Natural killer cell (primary cell): ENCODE data around the gene CDH23. TPM values are rescaled to one million over a fixed set of nuclear protein-coding genes. Genes with fewer than 3 reads are reported as not detected.

Source experiments
- ATAC-seq, 3 donors: fragments of 150-1000 bp in 2 of 3; fragments of 200-7000 bp in 1 of 3; cut with Tn5 transposase; 1 replicate in 1 of 3; 2 replicates in 2 of 3; pipeline ENCODE4 v1.10.0; 2021; ENCODE audit warnings: mild to moderate bottlenecking in 2 of 3, moderate library complexity in 2 of 3
- DNase-seq, 2 donors: peaks; one replicate each; pipeline versions ENCODE4 v3.0.0 to v3.0.0-alpha.2; 2013 to 2021; ENCODE audit warnings: mixed read lengths in 1 of 2
- H3K27ac ChIP-seq: one replicate; pipeline ENCODE4 v1.5.1; 2013; ENCODE audit warnings: mild to moderate bottlenecking, low read length
- H3K27me3 ChIP-seq: one replicate; pipeline ENCODE4 v1.6.1; 2013; ENCODE audit warnings: low read length; ENCODE audit not compliant: control insufficient read depth, insufficient read depth
- H3K36me3 ChIP-seq: one replicate; pipeline ENCODE4 v1.6.1; 2013; ENCODE audit warnings: low read length; ENCODE audit not compliant: control insufficient read depth, insufficient read depth
- H3K4me1 ChIP-seq: one replicate; pipeline ENCODE4 v1.6.1; 2013; ENCODE audit warnings: low read length; ENCODE audit not compliant: control insufficient read depth, insufficient read depth
- H3K4me3 ChIP-seq: one replicate; pipeline ENCODE4 v1.5.1; 2013; ENCODE audit warnings: low read length
- H3K9me3 ChIP-seq: one replicate; pipeline ENCODE4 v1.6.1; 2013; ENCODE audit warnings: low read length; ENCODE audit not compliant: control insufficient read depth, insufficient read depth
- H3K27ac Mint-ChIP-seq, 2 donors: one replicate each; pipeline ENCODE4 v1.8.0; 2022; ENCODE audit warnings: mild to moderate bottlenecking in 2 of 2, mixed read lengths in 2 of 2, moderate library complexity in 1 of 2
- H3K27me3 Mint-ChIP-seq, 2 donors: one replicate each; pipeline ENCODE4 v1.8.0; 2022; ENCODE audit warnings: low read depth in 2 of 2, mixed read lengths in 2 of 2
- H3K36me3 Mint-ChIP-seq: one replicate; pipeline ENCODE4 v1.8.0; 2022; ENCODE audit warnings: mixed read lengths
- H3K4me1 Mint-ChIP-seq, 2 donors: one replicate each; pipeline ENCODE4 v1.8.0; 2022; ENCODE audit warnings: mixed read lengths in 2 of 2
- H3K4me3 Mint-ChIP-seq: one replicate; pipeline ENCODE4 v1.8.0; 2022; ENCODE audit warnings: mild to moderate bottlenecking, moderate library complexity, mixed read lengths
- H3K9me3 Mint-ChIP-seq, 2 donors: one replicate each; pipeline ENCODE4 v1.8.0; 2022; ENCODE audit warnings: mixed read lengths in 2 of 2
- WGBS: methylation state at CpG from one replicate; pipeline ENCODE4 v1.1.7; 2013; ENCODE audit warnings: missing lambda C conversion rate; ENCODE audit not compliant: insufficient coverage; 5-methylcytosine and 5-hydroxymethylcytosine counted together
- intact Hi-C: fragments of 100-400 bp; cut with micrococcal nuclease; formaldehyde crosslinking; loops from one replicate; pipeline ENCODE4 v1.14.2; 2022
- total RNA-seq, 4 donors: library from RNA; stranded (reverse); fragments of 120-200 nt in 1 of 4; gene quantifications; one replicate each; pipeline versions ENCODE4 v1.2.3 to v1.2.4, GENCODE V29; 2013 to 2022
- TF ChIP-seq, protein P1 (sequence below): fragments of 200-600 bp; IDR thresholded peaks from one replicate; pipeline ENCODE4 v1.8.0; 2022; ENCODE audit warnings: antibody characterized with exemption

Gene CDH23
- total RNA-seq, 3 donors from 2014 or later (not counting 1 experiment from before 2014, with no cell fraction given), result 1.2 to 6.0 (median 4.3) TPM

DNA sequence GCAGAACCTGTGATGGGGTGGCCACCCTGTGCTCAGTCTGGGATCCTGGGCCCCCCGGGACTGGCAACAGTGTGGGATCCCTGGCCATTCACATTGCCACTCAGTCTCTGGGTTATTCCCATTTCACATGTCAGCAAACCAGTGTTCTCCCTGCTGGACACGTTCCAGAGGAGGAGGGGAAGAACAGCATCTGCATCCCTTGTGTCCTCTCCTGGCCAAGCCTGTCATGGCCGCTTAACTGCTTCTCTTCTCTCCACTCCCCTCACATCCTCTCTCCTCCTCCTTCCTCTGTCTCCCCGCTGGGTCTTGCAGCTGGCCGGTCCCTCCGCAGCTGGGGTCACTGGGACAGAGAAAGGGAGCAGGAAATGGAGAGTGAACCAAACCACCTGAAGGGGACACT, 248.5 kb downstream of the CDH23 start:
- no peaks in the 10 kb centered on the region for H3K36me3 ChIP-seq
- TF ChIP-seq, protein P1, sequence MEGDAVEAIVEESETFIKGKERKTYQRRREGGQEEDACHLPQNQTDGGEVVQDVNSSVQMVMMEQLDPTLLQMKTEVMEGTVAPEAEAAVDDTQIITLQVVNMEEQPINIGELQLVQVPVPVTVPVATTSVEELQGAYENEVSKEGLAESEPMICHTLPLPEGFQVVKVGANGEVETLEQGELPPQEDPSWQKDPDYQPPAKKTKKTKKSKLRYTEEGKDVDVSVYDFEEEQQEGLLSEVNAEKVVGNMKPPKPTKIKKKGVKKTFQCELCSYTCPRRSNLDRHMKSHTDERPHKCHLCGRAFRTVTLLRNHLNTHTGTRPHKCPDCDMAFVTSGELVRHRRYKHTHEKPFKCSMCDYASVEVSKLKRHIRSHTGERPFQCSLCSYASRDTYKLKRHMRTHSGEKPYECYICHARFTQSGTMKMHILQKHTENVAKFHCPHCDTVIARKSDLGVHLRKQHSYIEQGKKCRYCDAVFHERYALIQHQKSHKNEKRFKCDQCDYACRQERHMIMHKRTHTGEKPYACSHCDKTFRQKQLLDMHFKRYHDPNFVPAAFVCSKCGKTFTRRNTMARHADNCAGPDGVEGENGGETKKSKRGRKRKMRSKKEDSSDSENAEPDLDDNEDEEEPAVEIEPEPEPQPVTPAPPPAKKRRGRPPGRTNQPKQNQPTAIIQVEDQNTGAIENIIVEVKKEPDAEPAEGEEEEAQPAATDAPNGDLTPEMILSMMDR, result no peak
- WGBS, result 87% methylated on average over 6 of the region's 6 CpGs
- intact Hi-C loops, result no loop called here
- H3K27me3 ChIP-seq, result no peaks in the 10 kb centered on the region
- ATAC-seq, result no peak
- Mint-ChIP-seq H3K9me3 (no peaks in the 10 kb centered on the region), H3K36me3 (no peaks in the 10 kb centered on the region), H3K4me3 (no peak overlapping the region), H3K4me1 (no peaks in the 10 kb centered on the region), H3K27ac (no peak overlapping the region), H3K27me3 (no peaks in the 10 kb centered on the region)
- H3K27ac ChIP-seq, result no peak overlapping the region
- DNase-seq, result no peak
- peaks cover 11% of the 10 kb centered on the region for H3K4me1 ChIP-seq
- no peaks in the 10 kb centered on the region for H3K9me3 ChIP-seq
- H3K4me3 ChIP-seq, result no peak overlapping the region

DNA sequence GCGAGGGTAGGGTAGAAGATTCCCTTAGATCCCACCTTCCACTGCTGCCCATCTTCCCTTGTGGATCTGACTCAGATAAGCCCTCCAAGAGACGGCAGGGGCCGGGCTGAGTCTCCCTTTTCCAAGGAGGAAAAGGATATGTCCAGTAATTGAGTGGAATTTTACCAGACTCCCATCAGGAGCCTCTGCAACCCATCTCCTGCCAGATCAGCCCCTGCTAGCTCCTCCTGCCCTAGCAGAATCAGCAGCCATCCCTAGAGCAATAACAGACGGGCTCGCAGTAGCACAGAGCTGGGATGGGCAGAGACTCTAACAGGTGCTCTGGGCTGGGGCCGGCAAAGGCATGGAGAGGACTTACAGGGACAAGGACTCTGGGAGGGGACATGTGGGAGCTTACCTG, 249.3 kb downstream of the CDH23 start:
- no peaks in the 10 kb centered on the region for H3K36me3 ChIP-seq
- ATAC-seq, result no peak
- WGBS, result 91% methylated on average over 3 of the region's 6 CpGs
- intact Hi-C loops, result no loop called here
- Mint-ChIP-seq H3K27me3 (no peaks in the 10 kb centered on the region), H3K4me1 (no peaks in the 10 kb centered on the region), H3K36me3 (no peaks in the 10 kb centered on the region), H3K9me3 (no peaks in the 10 kb centered on the region), H3K4me3 (no peak overlapping the region), H3K27ac (no peak overlapping the region)
- no peaks in the 10 kb centered on the region for H3K27me3 ChIP-seq
- DNase-seq, result no peak
- H3K9me3 ChIP-seq, result no peaks in the 10 kb centered on the region
- H3K27ac ChIP-seq, result no peak overlapping the region
- no peak overlapping the region for H3K4me3 ChIP-seq
- H3K4me1 ChIP-seq, result peaks cover 11% of the 10 kb centered on the region
- TF ChIP-seq, protein P1, result no peak

DNA sequence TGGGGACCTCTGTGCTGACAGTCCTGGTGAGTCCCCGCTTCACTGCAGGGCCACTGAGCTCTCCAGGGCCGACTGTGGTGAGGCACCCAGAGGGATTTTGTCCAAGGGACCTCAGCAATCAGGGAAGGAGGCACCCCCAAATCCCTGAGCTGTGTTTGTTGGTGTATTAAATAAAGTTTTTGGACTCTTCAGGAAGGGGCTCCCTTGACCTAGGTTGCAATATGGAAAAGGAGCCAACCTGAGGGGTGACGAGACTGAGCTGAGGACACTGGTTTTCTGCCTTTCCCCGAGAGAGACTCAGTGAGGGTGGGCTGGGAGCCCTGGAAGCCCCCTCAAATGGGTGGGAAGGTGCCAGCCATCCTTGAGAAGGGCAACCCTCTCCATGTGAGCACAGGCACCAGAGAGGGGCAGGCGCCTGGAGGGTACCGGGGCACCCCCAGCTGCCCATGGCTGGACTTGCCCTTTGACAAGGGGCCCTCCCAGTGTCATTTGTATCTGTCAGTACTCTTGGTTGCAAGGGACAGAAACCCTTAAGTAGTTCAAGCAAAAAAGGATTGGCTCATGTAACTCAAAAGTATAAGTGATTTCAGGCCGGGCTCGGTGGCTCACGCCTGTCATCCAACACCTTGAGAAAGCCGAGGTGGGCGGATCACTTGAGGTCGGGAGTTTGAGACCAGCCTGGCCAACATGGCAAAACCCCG, 250.0 kb downstream of the CDH23 start:
- no peaks in the 10 kb centered on the region for H3K4me1 Mint-ChIP-seq
- intact Hi-C loops, result no loop called here
- TF ChIP-seq, protein P1, result no peak

More for the DNA sequence above, 250.0 kb downstream of the CDH23 start:
- Mint-ChIP-seq H3K4me3 (no peak overlapping the region), H3K27ac (no peak overlapping the region), H3K9me3 (no peaks in the 10 kb centered on the region), H3K36me3 (no peaks in the 10 kb centered on the region), H3K27me3 (no peaks in the 10 kb centered on the region)
- no peaks in the 10 kb centered on the region for H3K9me3 ChIP-seq
- no peaks in the 10 kb centered on the region for H3K27me3 ChIP-seq
- WGBS, result 90% methylated on average over 13 of the region's 13 CpGs
- peaks cover 11% of the 10 kb centered on the region for H3K4me1 ChIP-seq
- DNase-seq, result no peak
- H3K27ac ChIP-seq, result no peak overlapping the region
- no peak for ATAC-seq
- H3K4me3 ChIP-seq, result no peak overlapping the region
- H3K36me3 ChIP-seq, result no peaks in the 10 kb centered on the region
